PC-3 (cell line): ENCODE data around the gene HPSE2.

Experiments
- CTCF ChIP-seq: fragments of 300-600 bp; sonication (generic); conservative IDR thresholded peaks from 2 replicates; pipeline ENCODE4 v1.5.1; 2017; ENCODE audit warnings: antibody characterized with exemption, low read depth, mild to moderate bottlenecking, low read length
- EZH2 ChIP-seq: fragments of 300-600 bp; sonication (generic); IDR thresholded peaks from one replicate; pipeline ENCODE4 v1.6.1; 2017; ENCODE audit warnings: antibody characterized with exemption, mild to moderate bottlenecking, low read length; ENCODE audit not compliant: unreplicated experiment
- EZH2phosphoT487 ChIP-seq: fragments of 300-600 bp; sonication (generic); IDR thresholded peaks from 2 replicates; pipeline ENCODE4 v1.6.1; 2018; ENCODE audit warnings: mild to moderate bottlenecking, antibody characterized with exemption, low read length, borderline replicate concordance

- TF ChIP-seq EZH2 (no peak), CTCF (no peak), EZH2phosphoT487 (no peak)
Observed at GRCh38 chr10:99232360-99232999, 3.2 kb downstream of the HPSE2 start.
